ENCODE measurements around the gene NUDCD3. TPM values are rescaled to one million over a fixed set of nuclear protein-coding genes. Genes with fewer than 3 reads are reported as not detected.

NUDCD3 gene
- total and polyA plus RNA-seq, 4 donors, result 15.4 to 30.7 (median 24.3) TPM

DNA sequence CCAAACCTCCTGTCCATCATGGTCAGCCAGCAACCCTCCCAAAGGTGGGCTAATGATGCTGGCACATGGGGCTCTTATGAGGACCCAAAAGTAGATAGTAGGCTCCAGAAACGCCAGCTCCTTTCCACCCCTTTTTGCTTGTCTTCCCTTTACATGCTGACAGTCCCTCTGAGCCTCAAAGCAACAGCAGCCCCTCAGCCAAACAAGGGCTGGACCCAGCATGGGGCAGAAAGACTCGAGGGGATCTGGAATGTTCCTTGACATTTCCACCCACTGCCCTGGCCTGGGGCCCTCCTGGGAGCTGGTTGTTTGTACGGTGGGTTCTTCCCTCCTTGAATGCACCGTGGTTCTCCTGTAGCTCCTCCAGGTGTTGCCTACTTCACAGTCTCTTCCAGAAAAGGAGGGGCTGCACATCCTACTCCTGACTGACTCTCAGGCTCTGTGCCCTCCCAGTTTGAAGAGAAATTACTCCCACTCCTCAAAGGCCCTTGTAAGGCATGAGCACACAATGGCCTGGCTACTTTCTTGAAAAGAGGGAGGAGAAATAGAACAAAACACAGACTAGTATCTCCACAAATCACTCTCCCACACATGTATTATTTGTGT, 21.5 kb upstream of the NUDCD3 start:
- no peaks in the 10 kb centered on the region for H3K27me3 ChIP-seq (ENCODE audit: control insufficient read depth in 4 of 4, insufficient read depth in 4 of 4, low read length in 3 of 4)
- no peak overlapping the region for H3K4me3 ChIP-seq (ENCODE audit: low read depth in 1 of 3, low read length in 3 of 3)
- DNase-seq (ENCODE audit: low spot score), result no peak
- H3K36me3 ChIP-seq (ENCODE audit: control insufficient read depth in 4 of 4, insufficient read depth in 3 of 4, low read depth in 1 of 4, low read length in 3 of 4), result peaks cover 9 to 31% (median 24%) of the 10 kb centered on the region in 4 donors
- no peaks in the 10 kb centered on the region for H3K9me3 ChIP-seq (ENCODE audit: control insufficient read depth in 4 of 4, low read length in 3 of 4)
- TF ChIP-seq FOXA2 (IDR thresholded peaks at IDR 0.05) (no peak), RAD21 (IDR thresholded peaks at IDR 0.05) (no peak), TAF1 (conservative IDR thresholded peaks at IDR 0.05) (no peak), GABPA (IDR thresholded peaks at IDR 0.05 in 1 of 2, conservative IDR thresholded peaks at IDR 0.05 in 1 of 2) (no peak), RXRA (IDR thresholded peaks at IDR 0.05) (no peak)
- TF ChIP-seq, protein P1, sequence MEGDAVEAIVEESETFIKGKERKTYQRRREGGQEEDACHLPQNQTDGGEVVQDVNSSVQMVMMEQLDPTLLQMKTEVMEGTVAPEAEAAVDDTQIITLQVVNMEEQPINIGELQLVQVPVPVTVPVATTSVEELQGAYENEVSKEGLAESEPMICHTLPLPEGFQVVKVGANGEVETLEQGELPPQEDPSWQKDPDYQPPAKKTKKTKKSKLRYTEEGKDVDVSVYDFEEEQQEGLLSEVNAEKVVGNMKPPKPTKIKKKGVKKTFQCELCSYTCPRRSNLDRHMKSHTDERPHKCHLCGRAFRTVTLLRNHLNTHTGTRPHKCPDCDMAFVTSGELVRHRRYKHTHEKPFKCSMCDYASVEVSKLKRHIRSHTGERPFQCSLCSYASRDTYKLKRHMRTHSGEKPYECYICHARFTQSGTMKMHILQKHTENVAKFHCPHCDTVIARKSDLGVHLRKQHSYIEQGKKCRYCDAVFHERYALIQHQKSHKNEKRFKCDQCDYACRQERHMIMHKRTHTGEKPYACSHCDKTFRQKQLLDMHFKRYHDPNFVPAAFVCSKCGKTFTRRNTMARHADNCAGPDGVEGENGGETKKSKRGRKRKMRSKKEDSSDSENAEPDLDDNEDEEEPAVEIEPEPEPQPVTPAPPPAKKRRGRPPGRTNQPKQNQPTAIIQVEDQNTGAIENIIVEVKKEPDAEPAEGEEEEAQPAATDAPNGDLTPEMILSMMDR (IDR thresholded peaks at IDR 0.05; ENCODE audit: low read depth, low read length, missing input control), result no peak
- TF ChIP-seq, protein P2, sequence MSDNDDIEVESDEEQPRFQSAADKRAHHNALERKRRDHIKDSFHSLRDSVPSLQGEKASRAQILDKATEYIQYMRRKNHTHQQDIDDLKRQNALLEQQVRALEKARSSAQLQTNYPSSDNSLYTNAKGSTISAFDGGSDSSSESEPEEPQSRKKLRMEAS (IDR thresholded peaks at IDR 0.05), result no peak
- TF ChIP-seq, protein P3, sequence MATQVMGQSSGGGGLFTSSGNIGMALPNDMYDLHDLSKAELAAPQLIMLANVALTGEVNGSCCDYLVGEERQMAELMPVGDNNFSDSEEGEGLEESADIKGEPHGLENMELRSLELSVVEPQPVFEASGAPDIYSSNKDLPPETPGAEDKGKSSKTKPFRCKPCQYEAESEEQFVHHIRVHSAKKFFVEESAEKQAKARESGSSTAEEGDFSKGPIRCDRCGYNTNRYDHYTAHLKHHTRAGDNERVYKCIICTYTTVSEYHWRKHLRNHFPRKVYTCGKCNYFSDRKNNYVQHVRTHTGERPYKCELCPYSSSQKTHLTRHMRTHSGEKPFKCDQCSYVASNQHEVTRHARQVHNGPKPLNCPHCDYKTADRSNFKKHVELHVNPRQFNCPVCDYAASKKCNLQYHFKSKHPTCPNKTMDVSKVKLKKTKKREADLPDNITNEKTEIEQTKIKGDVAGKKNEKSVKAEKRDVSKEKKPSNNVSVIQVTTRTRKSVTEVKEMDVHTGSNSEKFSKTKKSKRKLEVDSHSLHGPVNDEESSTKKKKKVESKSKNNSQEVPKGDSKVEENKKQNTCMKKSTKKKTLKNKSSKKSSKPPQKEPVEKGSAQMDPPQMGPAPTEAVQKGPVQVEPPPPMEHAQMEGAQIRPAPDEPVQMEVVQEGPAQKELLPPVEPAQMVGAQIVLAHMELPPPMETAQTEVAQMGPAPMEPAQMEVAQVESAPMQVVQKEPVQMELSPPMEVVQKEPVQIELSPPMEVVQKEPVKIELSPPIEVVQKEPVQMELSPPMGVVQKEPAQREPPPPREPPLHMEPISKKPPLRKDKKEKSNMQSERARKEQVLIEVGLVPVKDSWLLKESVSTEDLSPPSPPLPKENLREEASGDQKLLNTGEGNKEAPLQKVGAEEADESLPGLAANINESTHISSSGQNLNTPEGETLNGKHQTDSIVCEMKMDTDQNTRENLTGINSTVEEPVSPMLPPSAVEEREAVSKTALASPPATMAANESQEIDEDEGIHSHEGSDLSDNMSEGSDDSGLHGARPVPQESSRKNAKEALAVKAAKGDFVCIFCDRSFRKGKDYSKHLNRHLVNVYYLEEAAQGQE (IDR thresholded peaks at IDR 0.05), result no peak
- TF ChIP-seq, protein P4, sequence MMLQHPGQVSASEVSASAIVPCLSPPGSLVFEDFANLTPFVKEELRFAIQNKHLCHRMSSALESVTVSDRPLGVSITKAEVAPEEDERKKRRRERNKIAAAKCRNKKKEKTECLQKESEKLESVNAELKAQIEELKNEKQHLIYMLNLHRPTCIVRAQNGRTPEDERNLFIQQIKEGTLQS (IDR thresholded peaks at IDR 0.05), result no peak
- WGBS, result 56% methylated on average over 4 of the region's 4 CpGs
- H3K4me1 ChIP-seq (ENCODE audit: control insufficient read depth in 4 of 4, insufficient read depth in 4 of 4, low read length in 3 of 4), result no peaks in the 10 kb centered on the region
- no peak overlapping the region for H3K9ac ChIP-seq (ENCODE audit: low read depth in 1 of 2, low read length in 2 of 2)
- no peak overlapping the region for H3K27ac ChIP-seq (ENCODE audit: low read depth in 1 of 2, low read length in 2 of 2)

DNA sequence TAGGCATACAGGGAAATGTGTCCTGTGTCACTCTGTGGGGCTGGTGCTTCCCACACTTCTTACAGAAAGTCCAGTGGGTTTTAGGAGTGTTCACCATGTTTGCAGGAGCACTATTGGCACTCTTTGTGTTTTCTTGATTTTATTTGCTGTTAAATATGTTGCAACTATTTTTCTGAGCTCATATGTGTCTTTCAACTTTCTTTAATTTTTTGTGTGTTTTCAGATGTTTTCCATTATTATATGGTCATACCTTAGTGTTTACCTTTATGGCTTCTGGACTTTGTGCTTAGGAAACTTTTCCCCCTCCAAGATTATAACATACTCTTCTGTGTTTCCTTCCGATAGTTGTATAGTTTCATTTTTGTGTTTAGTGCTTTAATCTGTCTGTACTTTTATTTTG, 20.8 kb upstream of the NUDCD3 start:
- WGBS, result 64% methylated on average over 1 of the region's 1 CpG
- no peak overlapping the region for H3K9ac ChIP-seq (ENCODE audit: low read depth in 1 of 2, low read length in 2 of 2)
- no peak overlapping the region for H3K27ac ChIP-seq (ENCODE audit: low read depth in 1 of 2, low read length in 2 of 2)
- no peak overlapping the region for H3K4me3 ChIP-seq (ENCODE audit: low read depth in 1 of 3, low read length in 3 of 3)
- H3K27me3 ChIP-seq (ENCODE audit: control insufficient read depth in 4 of 4, insufficient read depth in 4 of 4, low read length in 3 of 4), result no peaks in the 10 kb centered on the region
- no peaks in the 10 kb centered on the region for H3K9me3 ChIP-seq (ENCODE audit: control insufficient read depth in 4 of 4, low read length in 3 of 4)
- DNase-seq (ENCODE audit: low spot score), result no peak
- peaks cover 9 to 24% (median 22%) of the 10 kb centered on the region in 4 donors for H3K36me3 ChIP-seq (ENCODE audit: control insufficient read depth in 4 of 4, insufficient read depth in 3 of 4, low read depth in 1 of 4, low read length in 3 of 4)
- H3K4me1 ChIP-seq (ENCODE audit: control insufficient read depth in 4 of 4, insufficient read depth in 4 of 4, low read length in 3 of 4), result no peaks in the 10 kb centered on the region
- TF ChIP-seq RAD21 (IDR thresholded peaks at IDR 0.05) (no peak), FOXA1 (IDR thresholded peaks at IDR 0.05) (no peak), SP1 (IDR thresholded peaks at IDR 0.05) (no peak), NR2F2 (IDR thresholded peaks at IDR 0.05) (no peak), FOXA2 (IDR thresholded peaks at IDR 0.05) (no peak), GABPA (IDR thresholded peaks at IDR 0.05 in 1 of 2, conservative IDR thresholded peaks at IDR 0.05 in 1 of 2) (no peak), TAF1 (conservative IDR thresholded peaks at IDR 0.05) (no peak), HNF4G (IDR thresholded peaks at IDR 0.05) (no peak), HNF4A (conservative IDR thresholded peaks at IDR 0.05) (no peak), JUND (IDR thresholded peaks at IDR 0.05) (no peak)
- TF ChIP-seq, protein P2 (IDR thresholded peaks at IDR 0.05), result no peak
- TF ChIP-seq, protein P3 (IDR thresholded peaks at IDR 0.05), result no peak
- TF ChIP-seq, protein P1 (IDR thresholded peaks at IDR 0.05; ENCODE audit: low read depth, low read length, missing input control), result no peak
- TF ChIP-seq, protein P5, sequence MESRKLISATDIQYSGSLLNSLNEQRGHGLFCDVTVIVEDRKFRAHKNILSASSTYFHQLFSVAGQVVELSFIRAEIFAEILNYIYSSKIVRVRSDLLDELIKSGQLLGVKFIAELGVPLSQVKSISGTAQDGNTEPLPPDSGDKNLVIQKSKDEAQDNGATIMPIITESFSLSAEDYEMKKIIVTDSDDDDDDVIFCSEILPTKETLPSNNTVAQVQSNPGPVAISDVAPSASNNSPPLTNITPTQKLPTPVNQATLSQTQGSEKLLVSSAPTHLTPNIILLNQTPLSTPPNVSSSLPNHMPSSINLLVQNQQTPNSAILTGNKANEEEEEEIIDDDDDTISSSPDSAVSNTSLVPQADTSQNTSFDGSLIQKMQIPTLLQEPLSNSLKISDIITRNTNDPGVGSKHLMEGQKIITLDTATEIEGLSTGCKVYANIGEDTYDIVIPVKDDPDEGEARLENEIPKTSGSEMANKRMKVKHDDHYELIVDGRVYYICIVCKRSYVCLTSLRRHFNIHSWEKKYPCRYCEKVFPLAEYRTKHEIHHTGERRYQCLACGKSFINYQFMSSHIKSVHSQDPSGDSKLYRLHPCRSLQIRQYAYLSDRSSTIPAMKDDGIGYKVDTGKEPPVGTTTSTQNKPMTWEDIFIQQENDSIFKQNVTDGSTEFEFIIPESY (IDR thresholded peaks at IDR 0.05), result no peak

All from liver (tissue), 9 donors.